ENCODE measurements around the gene DAP3.
"Not testable (repeated sequence)": the region's sequence is repeated elsewhere in the genome, so short reads cannot be mapped to it uniquely, and the experiment has no call there.

DAP3 gene

DNA sequence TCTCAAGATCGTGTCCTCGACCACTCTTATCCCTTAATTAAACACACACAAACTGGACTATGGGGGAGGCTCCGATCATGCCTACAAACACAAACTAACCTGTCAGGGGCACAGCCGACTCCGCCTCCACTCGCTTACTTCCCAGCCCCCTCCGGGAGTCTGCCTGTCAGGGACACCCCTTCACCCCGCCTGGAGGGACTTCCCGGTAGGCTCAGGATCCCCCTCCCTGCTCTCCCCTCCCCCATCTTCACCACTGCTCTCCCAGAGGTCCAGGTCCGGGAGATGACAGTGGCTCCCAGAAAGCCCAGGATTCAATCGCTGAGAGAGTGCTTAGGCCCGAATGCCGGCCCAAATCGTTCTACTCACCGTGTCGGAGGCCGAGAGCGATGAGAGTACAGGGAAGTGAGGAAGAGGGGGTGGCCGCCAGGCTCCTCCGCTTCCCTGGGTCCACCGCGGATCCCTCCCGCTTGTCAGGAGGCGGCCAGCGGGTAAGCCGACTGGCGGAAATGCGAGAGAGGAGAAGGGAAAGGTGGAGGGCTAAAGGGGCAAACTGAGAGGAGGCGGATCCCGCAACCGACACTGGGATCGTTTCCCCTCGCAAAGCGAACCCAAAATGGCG lies 1.1 kb upstream of the DAP3 start:
- peak; percentile 40 for DNase-seq

DNA sequence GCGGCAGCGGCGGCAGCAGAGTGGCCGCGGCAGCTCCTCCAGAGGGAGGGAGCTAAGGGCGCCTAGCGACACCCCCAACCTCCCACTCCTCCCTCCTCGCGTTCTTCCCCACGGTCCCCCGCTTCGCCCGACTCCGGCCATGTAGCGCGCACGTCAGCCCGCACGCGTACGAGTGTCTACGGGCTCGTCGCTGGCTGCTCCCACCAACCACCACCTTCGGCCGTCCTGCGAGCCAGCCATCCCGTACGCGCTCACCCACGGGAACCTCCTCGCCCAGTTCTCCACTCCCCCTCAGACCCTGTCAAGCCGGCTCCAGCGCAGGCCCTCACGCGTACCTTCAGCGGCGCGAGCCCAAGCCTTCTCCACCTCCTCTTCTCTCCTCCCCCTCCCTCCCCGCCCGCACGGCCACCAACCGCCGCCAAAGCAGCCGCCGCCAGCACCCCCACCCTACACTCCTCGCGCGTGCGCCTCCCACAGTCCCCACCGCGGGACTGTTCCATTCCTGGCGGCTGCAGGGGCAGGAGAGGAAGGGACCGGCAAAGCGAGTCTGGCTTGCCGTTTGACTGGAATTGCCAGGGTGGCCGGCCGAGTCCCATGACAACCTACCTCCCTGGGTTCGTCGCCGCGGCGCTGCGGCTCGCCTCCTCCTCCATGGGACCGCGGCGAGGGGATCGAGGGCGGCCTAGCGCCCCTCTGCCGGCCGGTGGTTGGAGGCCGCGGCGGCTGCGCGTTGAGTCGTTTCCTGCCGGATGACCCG lies 389 bp upstream of the DAP3 start, which contains the start of gene YY1AP1:
TSS of gene YY1AP1 (minus strand) at position 451 of the 757 bp plus-strand sequence. CDS start 8,338 bp downstream, outside the sequence.
- DNase-seq, result peak; percentile 93

DNA sequence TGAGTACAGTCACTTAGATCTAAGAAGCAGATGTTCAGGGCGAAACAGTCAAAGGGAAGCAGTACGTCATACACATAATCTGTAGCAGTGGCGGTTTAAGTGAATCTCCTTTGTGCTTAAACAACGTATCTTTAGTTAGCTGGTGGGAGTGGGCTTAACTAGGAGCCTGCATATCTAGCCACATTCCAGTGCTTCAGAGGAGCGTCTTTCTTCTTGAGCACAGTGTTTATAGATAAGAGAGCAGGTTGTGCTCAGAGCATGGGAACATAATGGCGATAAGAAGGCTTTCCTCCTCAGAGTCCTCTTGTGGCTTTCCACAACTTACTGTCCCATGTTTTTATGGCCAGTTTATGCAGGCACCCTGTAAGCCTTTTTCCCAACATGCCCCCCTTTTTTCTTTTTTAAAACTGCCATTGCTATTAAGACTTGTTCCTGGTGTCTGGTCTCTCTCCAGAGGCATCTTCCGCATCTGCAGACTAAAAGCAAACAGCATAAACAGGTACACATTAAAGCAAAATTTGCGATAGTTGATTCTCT lies 3.2 kb downstream of the DAP3 start:
- no peak for DNase-seq

DNA sequence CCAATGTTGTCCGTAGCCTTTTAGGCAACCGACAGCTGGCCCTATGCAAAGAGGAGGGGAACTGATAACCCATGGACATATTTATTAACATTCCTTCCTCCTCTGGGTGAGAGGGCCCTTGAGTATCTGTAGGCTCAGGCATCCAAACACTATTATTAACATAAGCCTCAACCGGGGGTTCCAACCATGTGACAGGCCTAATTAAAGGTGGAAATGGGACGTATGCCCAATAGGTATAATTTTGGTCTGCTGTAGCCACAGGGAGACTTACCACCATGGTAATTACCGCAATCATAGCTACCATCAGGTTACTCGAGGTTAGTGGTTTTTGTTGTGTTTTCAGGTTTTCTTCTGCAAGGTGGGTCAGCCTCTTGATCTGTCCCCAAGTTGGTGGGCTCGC lies 5.3 kb downstream of the DAP3 start:
- DNase-seq, result no peak

DNA sequence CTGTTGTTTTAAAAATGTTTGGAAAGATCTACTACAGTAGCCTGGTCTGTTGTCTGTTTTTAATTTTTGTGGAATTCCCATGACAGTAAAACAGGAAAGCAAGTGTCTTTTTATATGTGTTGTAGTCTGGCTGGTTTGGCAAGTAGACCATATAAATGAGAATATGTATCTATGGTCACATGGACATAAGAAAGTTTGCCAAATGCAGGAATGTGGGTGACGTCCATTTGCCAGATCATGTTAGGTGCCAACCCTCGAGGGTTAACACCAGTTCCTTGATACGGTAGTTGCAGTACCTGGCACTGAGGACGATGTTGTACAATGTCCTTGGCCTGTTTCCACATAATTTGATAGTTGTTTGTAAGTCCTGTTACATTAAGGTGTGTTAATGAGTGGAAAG lies 6.2 kb downstream of the DAP3 start:
- no peak for DNase-seq

DNA sequence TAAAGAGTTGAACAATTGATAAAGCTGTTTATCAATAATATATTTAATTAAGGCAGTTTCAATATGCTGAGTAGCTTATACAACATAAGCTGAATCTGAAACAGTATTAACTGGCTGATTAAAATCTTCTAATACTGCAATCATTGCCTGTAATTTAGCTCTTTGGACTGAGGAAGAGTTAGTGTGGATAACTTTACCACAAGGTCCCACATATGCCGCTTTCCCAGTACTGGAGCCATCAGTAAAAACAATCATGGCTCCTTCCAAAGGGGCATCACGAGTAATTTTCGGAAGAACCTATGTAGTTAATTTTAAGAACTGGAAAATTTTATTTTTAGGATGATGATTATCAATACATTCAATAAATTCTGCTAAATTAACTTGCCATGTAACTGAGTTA lies 6.7 kb downstream of the DAP3 start:
- no peak for DNase-seq

DNA sequence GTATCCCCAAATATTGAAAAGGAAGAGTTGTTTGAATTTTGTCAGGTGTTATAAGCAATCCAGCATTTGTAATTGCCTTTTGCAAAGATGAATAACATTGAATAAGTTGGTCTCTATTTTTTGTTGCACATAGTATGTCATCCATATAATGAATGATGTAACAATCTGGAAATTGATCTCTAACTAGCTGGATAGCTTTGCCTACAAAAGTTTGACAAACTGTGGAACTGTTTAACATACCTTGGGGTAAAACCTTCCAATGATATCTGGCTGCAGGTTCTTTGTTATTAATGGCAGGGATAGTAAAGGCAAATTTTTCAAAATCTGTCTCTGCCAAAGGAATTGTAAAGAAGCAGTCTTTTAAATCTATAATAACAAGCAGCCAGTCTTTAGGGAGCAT lies 7.6 kb downstream of the DAP3 start:
- no peak for DNase-seq

DNA sequence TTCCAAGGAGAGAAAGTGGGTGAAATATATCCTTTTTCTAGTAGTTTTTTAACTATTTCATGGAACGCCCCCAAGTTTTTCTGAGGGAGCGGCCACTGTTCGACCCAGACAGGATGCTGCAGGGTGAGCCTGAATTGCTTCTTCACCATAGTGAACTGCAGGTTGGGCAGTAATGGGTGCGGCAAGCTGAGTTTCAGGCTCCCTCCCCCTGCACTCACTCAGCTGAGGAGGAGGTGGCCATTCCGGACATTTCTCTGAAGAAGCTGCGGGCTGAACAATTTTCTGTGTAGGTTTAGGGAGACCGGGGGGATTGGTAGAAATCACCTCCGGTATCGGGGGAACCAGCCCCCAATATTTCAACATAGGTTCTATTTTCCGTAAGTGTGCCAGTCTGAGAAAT lies 8.2 kb downstream of the DAP3 start:
- DNase-seq, result no peak

DNA sequence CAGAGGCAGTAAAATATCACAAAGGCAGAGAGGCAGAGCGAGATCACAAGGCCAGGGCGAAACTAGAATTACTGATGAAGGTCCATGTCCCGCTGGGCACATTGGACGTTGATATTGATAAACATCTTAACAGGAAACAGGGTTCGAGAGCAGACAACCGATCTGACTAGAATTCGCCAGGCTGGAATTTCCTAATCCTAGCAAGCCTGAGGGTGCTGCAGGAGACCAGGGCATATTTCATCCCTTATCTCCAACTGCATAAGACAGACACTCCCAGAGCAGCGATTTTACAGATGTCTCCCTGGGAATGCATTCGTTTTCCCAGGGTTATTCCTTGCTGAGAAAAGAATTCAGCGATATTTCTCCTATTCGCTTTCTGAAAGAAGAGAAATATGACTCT lies 8.7 kb downstream of the DAP3 start:
- DNase-seq, result not testable (repeated sequence)

DNA sequence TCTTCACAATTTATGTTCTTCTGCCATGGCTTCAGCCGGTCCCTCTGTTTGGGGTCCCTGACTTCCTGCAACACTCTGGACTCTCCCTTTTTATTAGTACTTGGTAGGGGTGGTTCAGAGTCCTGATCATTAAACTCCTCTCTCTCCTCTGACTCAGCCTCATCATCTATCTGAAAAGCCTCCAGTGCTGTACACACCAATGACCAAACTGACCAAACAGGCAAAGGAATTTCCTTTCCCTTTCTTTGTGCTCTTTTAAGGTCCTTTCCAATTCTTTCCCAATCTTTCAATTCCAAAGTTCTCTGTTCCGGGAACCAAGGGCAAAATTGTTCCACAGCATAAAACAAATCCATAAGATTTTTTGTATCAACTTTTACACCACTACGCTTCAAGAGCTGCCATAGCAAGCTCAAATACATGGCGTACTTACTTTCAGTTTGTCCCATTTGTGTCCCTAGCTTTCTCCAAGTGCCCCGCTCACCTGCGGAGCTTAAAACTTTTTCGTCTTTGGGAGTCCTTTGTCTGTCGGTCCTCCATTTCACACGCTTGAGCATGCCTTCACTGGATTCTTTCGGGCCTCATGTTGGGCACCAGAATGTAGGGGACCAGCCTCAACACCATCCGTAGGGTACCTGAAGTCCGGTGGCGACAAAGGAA lies 9.6 kb downstream of the DAP3 start:
- DNase-seq, result no peak

DNA sequence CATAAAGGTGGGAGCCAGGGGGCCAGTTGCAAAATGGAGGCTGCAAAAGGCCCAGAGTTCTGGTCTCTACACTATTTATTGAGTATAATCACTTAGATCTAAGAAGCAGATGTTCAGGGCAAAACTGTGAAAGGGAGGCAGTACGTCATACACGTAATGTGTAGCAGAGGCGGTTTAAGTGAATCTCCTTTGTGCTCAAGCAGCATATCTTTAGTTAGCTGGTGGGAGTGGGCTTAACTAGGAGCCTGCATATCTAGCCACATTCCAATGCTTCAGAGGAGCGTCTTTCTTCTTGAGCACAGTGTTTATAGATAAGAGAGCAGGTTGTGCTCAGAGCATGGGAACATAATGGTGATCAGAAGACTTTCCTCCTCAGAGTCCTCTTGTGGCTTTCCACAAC lies 10.2 kb downstream of the DAP3 start:
- DNase-seq, result not testable (repeated sequence)

DNA sequence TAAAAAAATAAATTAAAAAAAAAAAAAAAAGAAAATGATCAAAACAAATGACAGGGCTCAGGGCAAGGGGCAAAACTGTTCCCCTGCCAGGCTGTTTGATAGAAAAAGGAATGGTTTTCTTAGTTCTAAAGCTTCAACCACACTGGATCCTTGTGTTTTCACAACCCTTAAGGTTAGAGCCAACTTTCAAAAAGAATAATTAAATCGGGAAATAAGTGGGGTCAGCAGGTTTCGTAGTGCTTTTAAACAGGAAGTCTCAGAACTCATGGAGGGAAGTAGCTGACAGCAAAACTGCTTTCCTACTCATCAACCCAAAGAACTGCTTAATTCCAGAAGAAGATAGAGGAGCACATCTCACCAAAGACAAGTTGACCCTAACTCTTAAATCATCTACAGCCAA lies 12.8 kb downstream of the DAP3 start:
- not testable (repeated sequence) for DNase-seq

DNA sequence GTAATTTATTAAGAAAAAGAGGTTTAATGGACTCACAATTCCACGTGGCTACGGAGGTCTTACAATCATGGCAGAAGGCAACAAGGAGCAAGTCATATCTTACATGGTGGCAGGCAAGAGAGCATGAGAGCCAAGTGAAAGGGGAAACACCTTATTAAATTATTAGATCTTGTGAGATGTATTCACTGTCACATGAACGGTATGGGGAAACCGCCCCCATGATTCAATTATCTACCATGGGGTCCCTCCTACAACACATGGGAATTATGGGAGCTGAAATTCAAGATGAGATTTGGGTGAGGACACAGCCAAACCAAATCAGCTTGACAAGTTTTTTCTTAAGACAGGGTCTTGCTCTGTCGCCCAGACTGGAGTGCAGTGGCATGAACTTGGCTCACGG lies 14.3 kb downstream of the DAP3 start:
- no peak for DNase-seq

DNA sequence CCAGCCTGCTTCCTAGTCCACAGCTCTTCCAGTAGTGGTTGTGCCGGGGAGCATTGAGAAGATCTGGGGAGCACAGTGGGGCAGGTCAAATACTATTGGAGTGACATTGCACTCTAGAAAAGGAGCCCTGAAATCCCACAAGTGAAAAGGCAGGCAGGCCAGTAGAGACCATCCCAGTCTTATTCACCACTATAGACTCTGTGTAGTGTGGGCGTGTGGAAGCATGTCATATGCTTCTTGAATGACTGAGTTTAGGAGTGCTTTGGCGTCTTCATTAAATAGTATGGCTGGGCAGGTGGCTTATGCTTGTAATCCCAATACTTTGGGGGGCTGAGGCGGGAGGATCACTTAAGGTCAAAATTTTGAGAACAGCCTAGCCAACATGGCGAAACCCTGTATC lies 15.5 kb downstream of the DAP3 start:
- not testable (repeated sequence) for DNase-seq

DNA sequence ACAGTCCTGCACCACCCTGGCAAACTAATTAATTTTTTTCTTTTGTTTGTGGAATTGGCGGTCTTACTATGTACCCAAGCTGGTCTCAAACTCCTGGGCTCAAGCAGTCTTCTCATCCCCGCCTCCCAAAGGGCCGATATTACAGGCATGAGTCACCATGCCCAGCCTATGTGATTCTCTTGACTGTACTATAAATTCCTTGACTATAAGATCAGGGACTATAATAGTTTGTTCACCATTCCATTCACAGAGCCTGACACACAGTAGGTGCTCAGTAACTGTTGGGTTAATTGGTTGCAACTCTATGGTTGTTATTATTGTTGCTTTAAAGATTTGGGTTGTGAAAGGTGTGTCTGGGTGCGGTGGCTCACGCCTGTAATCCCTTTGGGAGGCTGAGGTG lies 17.2 kb downstream of the DAP3 start:
- DNase-seq, result no peak

DNA sequence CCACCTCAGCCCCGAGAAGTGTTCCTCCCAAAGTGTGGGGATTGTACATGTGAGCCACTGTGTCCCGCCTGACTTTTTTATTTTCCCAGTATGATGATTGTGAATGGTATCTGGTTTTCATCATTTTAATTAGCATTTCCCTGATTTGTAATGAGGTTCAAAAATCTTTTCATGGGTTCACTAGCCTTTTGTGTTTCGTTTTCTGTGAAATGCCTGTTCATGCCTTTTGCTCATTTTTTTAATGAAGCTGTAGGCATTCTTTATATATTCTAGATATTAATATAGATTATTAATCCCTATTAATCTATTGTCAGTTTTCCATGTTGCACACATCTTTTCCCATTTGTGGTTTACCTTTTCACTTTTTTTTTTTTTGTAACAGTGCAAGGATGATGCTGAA lies 20.5 kb downstream of the DAP3 start:
- no peak for DNase-seq

DNA sequence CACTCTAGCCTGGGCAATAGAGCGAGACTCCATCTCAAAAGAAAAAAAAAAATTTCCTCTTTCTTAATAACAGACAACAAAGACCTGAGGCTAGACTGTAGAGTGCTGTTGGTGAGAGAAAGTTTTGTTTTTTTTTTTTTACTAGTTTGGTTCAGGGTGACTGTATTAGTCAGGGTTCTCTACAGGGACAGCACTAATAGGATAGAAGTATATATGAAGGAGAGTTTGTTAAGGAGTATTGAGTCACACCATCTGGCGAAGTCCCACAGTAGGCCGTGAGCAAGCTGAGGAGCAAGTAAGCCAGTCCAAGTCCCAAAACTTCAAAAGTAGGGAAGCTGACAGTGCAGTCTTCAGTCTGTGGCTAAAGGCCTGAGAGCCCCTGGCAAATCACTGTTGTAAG lies 22.6 kb downstream of the DAP3 start:
- not testable (repeated sequence) for DNase-seq

DNA sequence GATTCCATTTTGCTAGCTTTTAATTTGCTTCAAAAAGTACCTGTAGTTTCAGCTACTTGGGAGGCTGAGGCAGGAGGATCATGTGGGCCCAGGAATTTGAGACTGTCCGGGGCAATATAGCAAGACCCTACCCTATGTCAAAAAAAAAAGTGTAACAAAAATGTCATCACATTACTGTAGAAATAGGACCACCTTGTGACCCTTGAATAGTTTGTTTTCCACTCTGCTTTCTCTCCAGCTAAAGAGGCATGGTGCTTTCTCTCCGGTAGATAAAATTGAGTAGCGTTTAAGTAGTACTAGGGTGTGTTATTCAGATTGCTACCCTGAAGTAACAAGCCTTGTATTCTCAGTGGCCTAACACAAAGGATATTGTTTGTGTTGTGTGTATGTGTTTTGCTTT lies 23.7 kb downstream of the DAP3 start:
- DNase-seq, result not testable (repeated sequence)

DNA sequence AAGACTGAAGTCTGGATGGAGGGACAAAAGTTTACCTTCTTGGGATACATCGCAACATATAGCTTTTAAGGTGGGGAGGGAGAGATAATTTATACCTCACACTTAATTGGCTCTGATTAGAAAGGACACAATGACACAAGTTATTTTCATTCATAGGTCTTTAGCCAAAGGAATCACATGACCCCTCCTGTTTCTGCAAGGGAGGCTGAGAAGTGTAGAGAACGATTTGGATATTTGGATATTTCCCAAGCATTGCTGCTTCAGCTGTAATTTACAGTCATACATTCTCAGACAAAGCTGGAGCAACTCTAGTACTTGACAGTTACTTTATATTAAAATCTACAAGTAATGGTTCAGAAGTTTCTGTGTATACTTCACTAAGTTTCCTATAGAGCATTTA lies 24.2 kb downstream of the DAP3 start:
- no peak for DNase-seq

DNA sequence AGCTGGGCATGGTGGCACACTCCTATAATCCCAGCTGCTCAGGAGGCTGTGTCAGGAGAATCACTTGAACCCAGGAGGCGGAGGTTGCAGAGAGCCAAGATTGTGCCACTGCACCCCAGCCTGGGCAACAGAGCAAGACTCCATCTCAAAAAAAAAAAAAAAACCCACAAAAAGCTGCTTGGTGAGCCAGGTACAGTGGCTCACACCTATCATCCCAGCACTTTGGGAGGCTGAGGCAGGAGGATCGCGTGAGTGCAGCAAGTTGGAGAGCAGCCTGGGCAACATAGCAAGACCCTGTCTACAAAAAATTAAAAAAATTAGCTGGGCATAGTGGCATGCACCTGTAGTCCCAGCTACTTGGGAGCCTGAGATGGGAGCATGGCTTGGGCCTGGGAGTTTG lies 26.2 kb downstream of the DAP3 start:
- not testable (repeated sequence) for DNase-seq

DNA sequence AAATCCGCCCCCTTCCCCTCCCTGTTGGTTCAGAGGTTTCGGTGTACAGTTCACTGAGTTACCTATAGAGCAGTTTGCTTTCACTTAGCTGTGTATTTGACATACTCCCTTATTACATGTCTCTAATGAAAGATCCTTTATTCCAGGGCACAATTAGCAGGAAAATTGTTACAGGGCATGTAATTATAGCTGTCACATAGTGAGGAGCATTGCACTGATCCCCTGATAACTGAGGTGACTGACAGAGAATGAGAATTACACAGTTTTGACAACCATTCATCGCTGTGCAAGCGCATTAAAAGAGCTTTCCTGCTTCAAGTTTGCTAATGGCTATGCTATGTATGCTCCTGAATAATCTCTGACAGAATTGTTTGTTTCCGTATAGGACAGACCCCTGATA lies 26.9 kb downstream of the DAP3 start:
- DNase-seq, result no peak

DNA sequence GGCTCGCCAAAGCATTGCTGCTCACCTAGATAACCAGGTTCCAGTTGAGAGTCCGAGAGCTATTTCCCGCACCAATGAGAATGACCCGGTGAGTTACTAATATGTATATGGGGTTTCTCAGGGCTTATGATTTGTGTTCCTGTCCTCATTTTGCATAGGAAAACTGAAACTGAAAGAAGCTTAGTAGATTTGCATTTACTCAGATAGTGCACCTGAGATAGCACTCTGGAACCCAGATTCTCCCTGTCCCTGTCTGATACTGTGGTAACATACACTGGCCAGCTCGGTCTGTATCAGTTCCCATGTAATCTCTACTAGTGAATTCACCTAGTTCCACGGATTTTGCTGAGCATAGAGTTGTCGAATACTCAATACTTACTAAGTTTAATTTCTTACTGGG lies 28.1 kb downstream of the DAP3 start:
- no peak for DNase-seq

DNA sequence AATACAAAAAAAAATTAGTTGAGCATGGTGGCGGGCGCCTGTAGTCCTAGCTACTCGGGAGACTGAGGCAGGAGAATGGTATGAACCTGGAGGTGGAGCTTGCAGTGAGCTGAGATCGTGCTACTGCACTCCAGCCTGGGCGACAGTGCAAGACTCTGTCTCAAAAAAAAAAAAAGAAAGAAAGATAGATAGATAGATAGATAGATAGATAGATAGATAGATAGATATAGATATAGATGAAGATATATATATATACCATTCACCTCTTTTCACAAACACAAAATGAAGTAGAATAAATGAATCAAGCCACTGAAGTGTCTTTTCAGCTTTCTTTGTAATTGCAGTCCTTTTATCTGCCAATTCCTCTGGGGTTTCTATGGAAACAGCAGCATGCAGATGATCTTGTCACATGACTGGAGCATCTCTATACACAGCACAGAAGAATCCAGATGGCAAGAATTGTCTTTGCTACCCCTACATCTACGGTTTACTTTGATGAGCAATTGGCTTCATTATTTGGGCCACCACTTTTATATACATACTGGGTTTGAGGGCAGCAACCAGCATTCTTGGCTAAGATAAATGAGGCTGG lies 29.7 kb downstream of the DAP3 start:
- not testable (repeated sequence) for DNase-seq

DNA sequence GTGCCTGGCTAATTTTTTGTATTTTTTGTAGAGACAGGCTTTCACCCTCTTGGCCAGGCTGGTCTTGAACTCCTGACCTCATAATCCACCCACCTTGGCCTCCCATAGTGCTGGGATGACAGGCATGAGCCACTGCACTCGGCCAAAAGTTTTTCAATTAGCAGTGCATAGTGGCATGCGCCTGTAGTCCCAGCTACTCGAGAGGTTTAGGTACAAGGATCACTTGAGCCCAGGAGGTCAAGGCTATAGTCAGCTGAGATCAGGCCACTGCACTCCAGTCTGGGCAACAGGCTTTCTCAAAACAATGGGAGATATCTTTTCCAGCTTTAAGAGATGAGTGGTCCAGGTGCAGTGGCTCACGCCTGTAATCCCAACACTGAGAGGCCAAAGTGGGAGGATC lies 30.8 kb downstream of the DAP3 start:
- no peak for DNase-seq

Data from KG1 (cell line).